ENCODE data around the gene PDZD4. TPM values are rescaled to one million over a fixed set of nuclear protein-coding genes. Genes with fewer than 3 reads are reported as not detected.

The PDZD4 gene
- total RNA-seq, 1 experiment from 2014 or later = 5.7 TPM

GRCh38 chrX:153806999-153807575, 23.3 kb downstream of the PDZD4 start:
- DNase-seq (ENCODE audit: low read depth) = no peak

GRCh38 chrX:153805436-153805835, 24.9 kb downstream of the PDZD4 start:
- DNase-seq (ENCODE audit: low read depth) = no peak

GRCh38 chrX:153804621-153805020, 25.7 kb downstream of the PDZD4 start:
- no peak for DNase-seq (ENCODE audit: low read depth)

GRCh38 chrX:153804100-153804595, 26.2 kb downstream of the PDZD4 start:
- no peak for DNase-seq (ENCODE audit: low read depth)

- no peak for DNase-seq (ENCODE audit: low read depth)
These were observed 26.9 kb downstream of the PDZD4 start for GRCh38 chrX:153803211-153804099.

- DNase-seq (ENCODE audit: low read depth) = no peak
These were observed 27.8 kb downstream of the PDZD4 start for GRCh38 chrX:153802513-153803045.

- no peak for DNase-seq (ENCODE audit: low read depth)
These were observed 28.7 kb downstream of the PDZD4 start for GRCh38 chrX:153801669-153802068.

GRCh38 chrX:153800746-153801145, 29.6 kb downstream of the PDZD4 start:
- no peak for DNase-seq (ENCODE audit: low read depth)

- no peak for DNase-seq (ENCODE audit: low read depth)
These were observed 30.1 kb downstream of the PDZD4 start for GRCh38 chrX:153800177-153800722.

GRCh38 chrX:153799326-153799725, 31.0 kb downstream of the PDZD4 start:
- no peak for DNase-seq (ENCODE audit: low read depth)

- no peak for DNase-seq (ENCODE audit: low read depth)
These were observed 32.8 kb downstream of the PDZD4 start for GRCh38 chrX:153797415-153798015.

GRCh38 chrX:153794897-153795816, 35.2 kb downstream of the PDZD4 start:
- no peak for DNase-seq (ENCODE audit: low read depth)

- DNase-seq (ENCODE audit: low read depth) = peak; percentile 96
These were observed 36.1 kb downstream of the PDZD4 start, which contains the start of the genes IDH3G and SSR4 for GRCh38 chrX:153794018-153794896. IDH3G (minus strand) TSS chrX:153794375; CDS start chrX:153794326, 49 bp downstream. SSR4 (plus strand) TSS chrX:153794668; CDS start chrX:153794688, 20 bp downstream.

- DNase-seq (ENCODE audit: low read depth) = no peak
These were observed 37.1 kb downstream of the PDZD4 start for GRCh38 chrX:153793291-153793690.

GRCh38 chrX:153792368-153792767, 38.0 kb downstream of the PDZD4 start:
- no peak for DNase-seq (ENCODE audit: low read depth)

GRCh38 chrX:153791104-153791852, 39.1 kb downstream of the PDZD4 start:
- DNase-seq (ENCODE audit: low read depth) = no peak

- DNase-seq (ENCODE audit: low read depth) = no peak
These were observed 40.7 kb downstream of the PDZD4 start for GRCh38 chrX:153789654-153790053.

- DNase-seq (ENCODE audit: low read depth) = no peak
These were observed 43.7 kb downstream of the PDZD4 start for GRCh38 chrX:153786669-153787068.

All from Daoy (cell line).